ENCODE data around the gene ABLIM2.

- TF ChIP-seq TAF1 (IDR thresholded peaks at IDR 0.05; ENCODE audit: low read depth) (no peak), RAD21 (conservative IDR thresholded peaks at IDR 0.05) (no peak)
- TF ChIP-seq, protein P1, sequence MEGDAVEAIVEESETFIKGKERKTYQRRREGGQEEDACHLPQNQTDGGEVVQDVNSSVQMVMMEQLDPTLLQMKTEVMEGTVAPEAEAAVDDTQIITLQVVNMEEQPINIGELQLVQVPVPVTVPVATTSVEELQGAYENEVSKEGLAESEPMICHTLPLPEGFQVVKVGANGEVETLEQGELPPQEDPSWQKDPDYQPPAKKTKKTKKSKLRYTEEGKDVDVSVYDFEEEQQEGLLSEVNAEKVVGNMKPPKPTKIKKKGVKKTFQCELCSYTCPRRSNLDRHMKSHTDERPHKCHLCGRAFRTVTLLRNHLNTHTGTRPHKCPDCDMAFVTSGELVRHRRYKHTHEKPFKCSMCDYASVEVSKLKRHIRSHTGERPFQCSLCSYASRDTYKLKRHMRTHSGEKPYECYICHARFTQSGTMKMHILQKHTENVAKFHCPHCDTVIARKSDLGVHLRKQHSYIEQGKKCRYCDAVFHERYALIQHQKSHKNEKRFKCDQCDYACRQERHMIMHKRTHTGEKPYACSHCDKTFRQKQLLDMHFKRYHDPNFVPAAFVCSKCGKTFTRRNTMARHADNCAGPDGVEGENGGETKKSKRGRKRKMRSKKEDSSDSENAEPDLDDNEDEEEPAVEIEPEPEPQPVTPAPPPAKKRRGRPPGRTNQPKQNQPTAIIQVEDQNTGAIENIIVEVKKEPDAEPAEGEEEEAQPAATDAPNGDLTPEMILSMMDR (IDR thresholded peaks at IDR 0.05; ENCODE audit: poor library complexity, severe bottlenecking) = no peak
Measured at GRCh38 chr4:8061145-8061544, 97.5 kb downstream of the ABLIM2 start.

Measured in neural cell (in vitro differentiated cells).